HepG2 (cell line): ENCODE measurements around the gene DPP6. TPM values are rescaled to one million over a fixed set of nuclear protein-coding genes. Genes with fewer than 3 reads are reported as not detected.

Experiments
- ATAC-seq: fragments of 200-7000 bp; cut with Tn5 transposase; 3 replicates; pipeline ENCODE4 v1.9.1; 2020; ENCODE audit warnings: mild to moderate bottlenecking, moderate library complexity
- BruUV-seq: library from RNA; stranded (reverse); fragments of 400-500 nt; replicated peaks from 2 replicates; lab custom pipeline; 2021; lab: Mats Ljungman, UMichigan
- CTCF ChIA-PET: fragments of 300-600 bp; formaldehyde crosslinking; extraction: SDS; loops from one replicate; lab custom pipeline; 2021; ENCODE audit warnings: low total read pairs, inconsistent platforms, low intra/inter-chr PET ratio; lab: Yijun Ruan, JAX
- POLR2A ChIA-PET: fragments of 350-600 bp; sonication (Branson Sonifier 250); formaldehyde crosslinking; loops from one replicate; lab custom pipeline; 2020; ENCODE audit warnings: antibody characterized with exemption, inconsistent platforms; lab: Yijun Ruan, JAX
- DNase-seq: peaks from one replicate; pipeline ENCODE4 v3.0.0-alpha.2; 2015; ENCODE audit warnings: low spot score
- FAIRE-seq: peaks from 3 replicates; lab custom pipeline; 2011; peaks lifted over from hg19 to GRCh38; lab: Jason Lieb, UNC
- H2AFZ ChIP-seq: one replicate; pipeline ENCODE4 v1.6.1; 2011; ENCODE audit warnings: low read length, inconsistent platforms
- H3K27ac ChIP-seq: fragments of 300-600 bp; 3 replicates; pipeline ENCODE4 v1.8.0; 2011; ENCODE audit warnings: mixed run types, mild to moderate bottlenecking, mixed read lengths, low read length, inconsistent platforms; ENCODE audit not compliant: insufficient read depth; ENCODE audit errors: extremely low read length
- H3K27me3 ChIP-seq, 2 experiments: fragments of 200-600 bp in 1 of 2; 2 replicates in 1 of 2; 3 replicates in 1 of 2; pipeline versions ENCODE4 v1.6.0 to v1.8.0; 2011; ENCODE audit warnings: low read length in 2 of 2, mild to moderate bottlenecking in 2 of 2, moderate library complexity in 2 of 2, inconsistent platforms in 1 of 2; ENCODE audit not compliant: insufficient read depth in 2 of 2, control insufficient read depth in 1 of 2
- H3K36me3 ChIP-seq, 2 experiments: fragments of 200-600 bp in 1 of 2; replicated peaks in 1 of 2; 2 replicates in 1 of 2; 3 replicates in 1 of 2; pipeline versions ENCODE4 v1.5.1 to v1.8.0; 2011; ENCODE audit warnings: low read length in 2 of 2, inconsistent platforms in 1 of 2; ENCODE audit not compliant: insufficient read depth in 2 of 2, control insufficient read depth in 1 of 2
- H3K4me1 ChIP-seq: 2 replicates; pipeline ENCODE4 v1.5.1; 2012; ENCODE audit warnings: low read length, inconsistent platforms; ENCODE audit not compliant: insufficient read depth
- H3K4me2 ChIP-seq: 2 replicates; pipeline ENCODE4 v1.6.0; 2011; ENCODE audit warnings: low read depth, low read length, inconsistent platforms
- H3K4me3 ChIP-seq, 3 experiments: fragments of 200-600 bp in 1 of 3; sonication (generic), shearing (Covaris generic) in 1 of 3; replicated peaks in 1 of 3; 2 replicates each; pipeline ENCODE4 v1.5.1; 2011 to 2016; ENCODE audit warnings: low read length in 3 of 3, inconsistent platforms in 2 of 3, low read depth in 2 of 3, mild to moderate bottlenecking in 2 of 3, control low read depth in 1 of 3, mixed read lengths in 1 of 3; ENCODE audit not compliant: insufficient read depth in 1 of 3
- H3K79me2 ChIP-seq: one replicate; pipeline ENCODE4 v1.6.1; 2011; ENCODE audit warnings: low read length, inconsistent platforms; ENCODE audit not compliant: insufficient read depth
- H3K9ac ChIP-seq: 2 replicates; pipeline ENCODE4 v1.6.0; 2011; ENCODE audit warnings: mild to moderate bottlenecking, low read depth, low read length, inconsistent platforms; ENCODE audit not compliant: insufficient read depth
- H3K9me3 ChIP-seq: 2 replicates; pipeline ENCODE4 v1.5.1; 2012; ENCODE audit warnings: mild to moderate bottlenecking, low read length
- H4K20me1 ChIP-seq: 2 replicates; pipeline ENCODE4 v1.6.0; 2011; ENCODE audit warnings: inconsistent platforms, mild to moderate bottlenecking, low read length, moderate library complexity; ENCODE audit not compliant: insufficient read depth
- ARID2 ChIP-seq: sonication (generic); formaldehyde crosslinking; IDR thresholded peaks from 2 replicates; pipeline ENCODE4 v1.8.1; 2022; ENCODE audit warnings: mild to moderate bottlenecking, missing genetic modification reagents, borderline replicate concordance
- HDAC6 ChIP-seq: fragments of 200-600 bp; sonication (generic); IDR thresholded peaks from 2 replicates; pipeline ENCODE4 v1.7.0; 2017; ENCODE audit warnings: mild to moderate bottlenecking, antibody characterized with exemption, low read length, low read depth
- NCOA2 ChIP-seq: sonication (generic); formaldehyde crosslinking; IDR thresholded peaks from 2 replicates; pipeline ENCODE4 v1.8.0; 2022; ENCODE audit warnings: inconsistent platforms
- RAD21 ChIP-seq: fragments of 450-650 bp; formaldehyde crosslinking; IDR thresholded peaks from 2 replicates; pipeline ENCODE4 v1.5.0; 2020; ENCODE audit warnings: mild to moderate bottlenecking
- RFX5 ChIP-seq: IDR thresholded peaks from 2 replicates; pipeline ENCODE4 v1.6.1; 2011; ENCODE audit warnings: low read depth, low read length, improper control_type of control experiment
- SAFB2 ChIP-seq: sonication (generic); formaldehyde crosslinking; IDR thresholded peaks from 2 replicates; pipeline ENCODE4 v1.5.1; 2020; ENCODE audit warnings: missing genetic modification reagents, low read depth, mild to moderate bottlenecking, borderline replicate concordance
- SIX4 ChIP-seq: sonication (generic); formaldehyde crosslinking; IDR thresholded peaks from 2 replicates; pipeline ENCODE4 v1.4.0; 2020; ENCODE audit warnings: missing genetic modification reagents
- SMARCE1 ChIP-seq: fragments of 450-650 bp; IDR thresholded peaks from 2 replicates; pipeline ENCODE4 v1.6.1; 2017; ENCODE audit warnings: borderline replicate concordance
- SNAPC2 ChIP-seq: sonication (generic); formaldehyde crosslinking; IDR thresholded peaks from 2 replicates; pipeline ENCODE4 v1.8.1; 2022; ENCODE audit warnings: mild to moderate bottlenecking, missing genetic modification reagents
- TBL1XR1 ChIP-seq: fragments of 150-350 bp; IDR thresholded peaks from 2 replicates; pipeline ENCODE4 v1.6.1; 2014; ENCODE audit warnings: borderline replicate concordance, low read length; ENCODE audit not compliant: partially characterized antibody
- THYN1 ChIP-seq: sonication (generic); formaldehyde crosslinking; IDR thresholded peaks from 2 replicates; pipeline ENCODE4 v1.8.1; 2023; ENCODE audit warnings: low read depth, mild to moderate bottlenecking, moderate library complexity, missing genetic modification reagents, borderline replicate concordance
- TP53 ChIP-seq: sonication (generic); formaldehyde crosslinking; conservative IDR thresholded peaks from 2 replicates; pipeline ENCODE4 v1.4.0; 2020; ENCODE audit warnings: missing genetic modification reagents
- ZNF354B ChIP-seq: sonication (generic); formaldehyde crosslinking; IDR thresholded peaks from 2 replicates; pipeline ENCODE4 v1.8.0; 2022; ENCODE audit warnings: mild to moderate bottlenecking, missing genetic modification reagents
- ZNF530 ChIP-seq: sonication (generic); formaldehyde crosslinking; IDR thresholded peaks from 2 replicates; pipeline ENCODE4 v1.5.0; 2020; ENCODE audit warnings: low read depth, mild to moderate bottlenecking, missing genetic modification reagents
- ZNF564 ChIP-seq: sonication (generic); formaldehyde crosslinking; IDR thresholded peaks from 2 replicates; pipeline ENCODE4 v1.8.1; 2023; ENCODE audit warnings: mild to moderate bottlenecking, missing genetic modification reagents
- ZNF569 ChIP-seq: sonication (generic); formaldehyde crosslinking; IDR thresholded peaks from 2 replicates; pipeline ENCODE4 v1.5.0; 2020; ENCODE audit warnings: mild to moderate bottlenecking, missing genetic modification reagents, moderate library complexity, borderline replicate concordance
- ZNF652 ChIP-seq: IDR thresholded peaks from 2 replicates; pipeline ENCODE4 v1.6.1; 2016; ENCODE audit warnings: low read depth, borderline replicate concordance
- ZNF7 ChIP-seq: IDR thresholded peaks from 2 replicates; pipeline ENCODE4 v1.6.1; 2016; ENCODE audit warnings: missing biosample characterization, missing genetic modification reagents
- ZNF841 ChIP-seq: sonication (generic); formaldehyde crosslinking; IDR thresholded peaks from 2 replicates; pipeline ENCODE4 v1.8.1; 2023; ENCODE audit warnings: missing genetic modification reagents, borderline replicate concordance
- WGBS: methylation state at CpG from one replicate; pipeline ENCODE4 v1.1.6; 2017; ENCODE audit warnings: low lambda C conversion rate; 5-methylcytosine and 5-hydroxymethylcytosine counted together
- in situ Hi-C: cut with HindIII; loops from 2 replicates; pipeline ENCODE4 v1.10.0; 2017; ENCODE audit warnings: low pct_unique_long_range_greater_than_20kb; ENCODE audit not compliant: extremely low pct_ligation_motif_present
- intact Hi-C: fragments of 100-400 bp; cut with micrococcal nuclease; formaldehyde crosslinking; loops from one replicate; pipeline ENCODE4 v1.10.0; 2022; ENCODE audit not compliant: unreplicated experiment
- polyA plus RNA-seq, 8 experiments: library from polyadenylated mRNA; depleted of rRNA in 3 of 8; stranded (reverse) in 7 of 8; unstranded in 1 of 8; fragments of >200 nt; fragmentation: Illumina TruSeq in 4 of 8; extraction: Trizol in 4 of 8; gene quantifications; 2 replicates each; pipeline versions ENCODE4 v1.2.1 to v1.2.3, GENCODE V29; 2011 to 2016; ENCODE audit warnings: low read depth in 4 of 8, missing spikeins in 1 of 8, mixed read lengths in 1 of 8; ENCODE audit not compliant: insufficient read depth in 1 of 8
- total RNA-seq, 5 experiments: library from RNA; depleted of rRNA; stranded (reverse); fragments of >200 nt; fragmentation: Illumina TruSeq; extraction: Trizol; gene quantifications; 2 replicates each; pipeline ENCODE4 v1.2.3, GENCODE V29; 2016; ENCODE audit warnings: low read depth in 1 of 5

The DPP6 gene
- total and polyA plus RNA-seq, 2 of the 13 experiments (the other 11 are each of a cell fraction or from before 2014, with no cell fraction given), result not detected

- TF ChIP-seq ARID2 (CRISPR knock-in tag), result no peak
Observed at GRCh38 chr7:154578336-154578735, 526.1 kb downstream of the DPP6 start (continued).

GRCh38 chr7:154579711-154580110, 527.5 kb downstream of the DPP6 start:
- DNase-seq, result no peak
- TF ChIP-seq TP53 (CRISPR knock-in tag) (no peak), SNAPC2 (no peak), ZNF569 (CRISPR knock-in tag) (no peak), TBL1XR1 (no peak), ZNF354B (CRISPR knock-in tag) (no peak), NCOA2 (CRISPR knock-in tag) (no peak), ZNF841 (no peak), ZNF652 (no peak), SMARCE1 (no peak), THYN1 (CRISPR knock-in tag) (no peak), HDAC6 (no peak), ZNF530 (CRISPR knock-in tag) (no peak), SIX4 (no peak), RAD21 (no peak), ZNF7 (CRISPR knock-in tag) (no peak), SAFB2 (CRISPR knock-in tag) (no peak), ZNF564 (no peak), RFX5 (no peak)
- ATAC-seq, result no peak
- H3K79me2 ChIP-seq, result no peaks in the 10 kb centered on the region
- WGBS, result 52% methylated on average over 9 of the region's 9 CpGs
- no peaks in the 10 kb centered on the region for H3K36me3 ChIP-seq
- no peaks in the 10 kb centered on the region for H3K4me1 ChIP-seq
- intact Hi-C loops (no loop called here), in situ Hi-C loops (no loop called here)
- H3K27ac ChIP-seq, result no peak overlapping the region
- no peak overlapping the region for H3K4me3 ChIP-seq
- BruUV-seq, result no TSS peak
- no peaks in the 10 kb centered on the region for H4K20me1 ChIP-seq
- FAIRE-seq, result no peak
- CTCF ChIA-PET, result no interaction called here
- H2AFZ ChIP-seq, result no peak overlapping the region
- H3K9ac ChIP-seq, result no peak overlapping the region
- peaks cover 7% of the 10 kb centered on the region; the same call in 1 of the 2 replicates for H3K9me3 ChIP-seq
- POLR2A ChIA-PET, result no interaction called here
- H3K4me2 ChIP-seq, result no peak overlapping the region
- H3K27me3 ChIP-seq, result peaks cover 0 to 9% of the 10 kb centered on the region in 2 experiments; a peak in 1 of 5 replicates
